K562 (cell line): ENCODE results near the gene TSR2. TPM values are rescaled to one million over a fixed set of nuclear protein-coding genes. Genes with fewer than 3 reads are reported as not detected.

Experiments used
- ATAC-seq: fragments of 200-7000 bp; cut with Tn5 transposase; 3 replicates; pipeline ENCODE4 v1.9.1; 2020; ENCODE audit warnings: moderate library complexity
- BruUV-seq: library from RNA; stranded (reverse); fragments of 400-500 nt; replicated peaks from 2 replicates; lab custom pipeline; 2021; lab: Mats Ljungman, UMichigan
- CTCF ChIA-PET: fragments of 300-600 bp; formaldehyde crosslinking; extraction: SDS; loops from one replicate; lab custom pipeline; 2021; ENCODE audit warnings: low intra/inter-chr PET ratio; lab: Yijun Ruan, JAX
- POLR2A ChIA-PET: fragments of 300-600, 350-650 bp; sonication (Branson Sonifier 250); formaldehyde crosslinking; extraction: SDS; loops from one replicate; lab custom pipeline; 2021; ENCODE audit warnings: antibody characterized with exemption, inconsistent platforms; lab: Yijun Ruan, JAX
- DNase-seq, 4 experiments: peaks; one replicate each; pipeline versions ENCODE4 v3.0.0 to v3.0.0-alpha.2; 2011 to 2018; ENCODE audit warnings: low spot score in 3 of 4, mixed read lengths in 3 of 4; ENCODE audit errors: extremely low read depth in 1 of 4
- FAIRE-seq: peaks from 2 replicates; lab custom pipeline; 2011; peaks lifted over from hg19 to GRCh38; lab: Jason Lieb, UNC
- H2AFZ ChIP-seq: 2 replicates; pipeline ENCODE4 v1.6.0; 2011; ENCODE audit warnings: low read depth, low read length, control low read depth, inconsistent platforms
- H3K27ac ChIP-seq: fragments of 200-600 bp; 3 replicates; pipeline ENCODE4 v1.8.0; 2011; ENCODE audit warnings: low read depth, mild to moderate bottlenecking, control low read depth, inconsistent platforms, low read length, moderate library complexity, mixed read lengths; ENCODE audit errors: extremely low read depth
- H3K27me3 ChIP-seq, 2 experiments: fragments of 300-600 bp in 1 of 2; 2 replicates in 1 of 2; 3 replicates in 1 of 2; pipeline versions ENCODE4 v1.6.0 to v1.8.0; 2011; ENCODE audit warnings: inconsistent platforms in 2 of 2, low read length in 2 of 2, mild to moderate bottlenecking in 1 of 2, mixed read lengths in 1 of 2, moderate library complexity in 1 of 2; ENCODE audit not compliant: control insufficient read depth in 2 of 2, insufficient read depth in 2 of 2
- H3K36me3 ChIP-seq: fragments of 300-600 bp; 3 replicates; pipeline ENCODE4 v1.8.0; 2011; ENCODE audit warnings: mild to moderate bottlenecking, low read length, inconsistent platforms; ENCODE audit not compliant: control insufficient read depth, insufficient read depth
- H3K4me1 ChIP-seq, 2 experiments: fragments of 200-600 bp in 1 of 2; replicated peaks in 1 of 2; 2 replicates in 1 of 2; 3 replicates in 1 of 2; pipeline versions ENCODE4 v1.5.1 to v1.8.0; 2011; ENCODE audit warnings: inconsistent platforms in 2 of 2, low read length in 2 of 2, mild to moderate bottlenecking in 1 of 2, mixed read lengths in 1 of 2, moderate library complexity in 1 of 2; ENCODE audit not compliant: control insufficient read depth in 2 of 2, insufficient read depth in 2 of 2
- H3K4me2 ChIP-seq: 2 replicates; pipeline ENCODE4 v1.6.1; 2011; ENCODE audit warnings: low read length, control low read depth, inconsistent platforms, mixed read lengths; ENCODE audit not compliant: insufficient read depth
- H3K4me3 ChIP-seq: fragments of 200-600 bp; sonication (generic), shearing (Covaris generic); 2 replicates; pipeline ENCODE4 v1.5.1; 2016; ENCODE audit warnings: control low read depth, inconsistent platforms
- H3K79me2 ChIP-seq: fragments of 200-600 bp; 3 replicates; pipeline ENCODE4 v1.8.0; 2011; ENCODE audit warnings: low read length, inconsistent platforms; ENCODE audit not compliant: control insufficient read depth, insufficient read depth
- H3K9ac ChIP-seq, 2 experiments: 2 replicates each; pipeline versions ENCODE4 v1.6.0 to v1.6.1; 2011; ENCODE audit warnings: low read depth in 2 of 2, low read length in 2 of 2, control low read depth in 1 of 2, inconsistent platforms in 1 of 2, mild to moderate bottlenecking in 1 of 2, mixed read lengths in 1 of 2; ENCODE audit not compliant: insufficient read depth in 1 of 2
- H3K9me1 ChIP-seq: one replicate; pipeline ENCODE4 v1.6.0; 2011; ENCODE audit warnings: inconsistent platforms, mild to moderate bottlenecking, low read length, moderate library complexity; ENCODE audit not compliant: control insufficient read depth, insufficient read depth
- H3K9me3 ChIP-seq: replicated peaks from 2 replicates; pipeline ENCODE4 v1.5.1; 2011; ENCODE audit warnings: low read depth, low read length, inconsistent platforms; ENCODE audit not compliant: control insufficient read depth, insufficient read depth
- H4K20me1 ChIP-seq: replicated peaks from 2 replicates; pipeline ENCODE4 v1.6.1; 2011; ENCODE audit warnings: low read length, inconsistent platforms, mixed read lengths; ENCODE audit not compliant: control insufficient read depth, insufficient read depth
- CCNT2 ChIP-seq: IDR thresholded peaks from 2 replicates; pipeline ENCODE4 v1.6.1; 2011; ENCODE audit warnings: borderline replicate concordance, low read depth, mild to moderate bottlenecking, moderate library complexity, mixed read lengths, low read length; ENCODE audit not compliant: insufficient read length; ENCODE audit errors: extremely low read depth
- HNRNPUL1 ChIP-seq: fragments of 200-400 bp; formaldehyde crosslinking; IDR thresholded peaks from 2 replicates; pipeline ENCODE4 v1.6.1; 2017; ENCODE audit warnings: low read length
- MAFG ChIP-seq: fragments of 450-650 bp; conservative IDR thresholded peaks from 2 replicates; pipeline ENCODE4 v1.6.1; 2016; ENCODE audit warnings: missing genetic modification characterization, missing compliant biosample characterization
- NEUROD1 ChIP-seq: fragments of 150-350 bp; IDR thresholded peaks from 2 replicates; pipeline ENCODE4 v1.6.1; 2014; ENCODE audit warnings: borderline replicate concordance, low read length, low read depth; ENCODE audit not compliant: partially characterized antibody
- SRSF1 ChIP-seq: fragments of 200-400 bp; formaldehyde crosslinking; IDR thresholded peaks from 2 replicates; pipeline ENCODE4 v1.6.1; 2017; ENCODE audit warnings: mild to moderate bottlenecking, low read depth, low read length, moderate library complexity
- ZNF184 ChIP-seq: sonication (generic); formaldehyde crosslinking; IDR thresholded peaks from 2 replicates; pipeline ENCODE4 v1.5.0; 2020; ENCODE audit warnings: missing genetic modification reagents
- ZNF778 ChIP-seq: fragments of 450-650 bp; formaldehyde crosslinking; IDR thresholded peaks from 2 replicates; pipeline ENCODE4 v1.4.0; 2020; ENCODE audit warnings: mild to moderate bottlenecking, moderate library complexity
- ZNF79 ChIP-seq: fragments of 250-450 bp; sonication (Bioruptor Pico); IDR thresholded peaks from 2 replicates; pipeline ENCODE4 v1.4.0; 2020; ENCODE audit warnings: low read depth, mild to moderate bottlenecking, moderate library complexity
- WGBS: fragments of 100-300 bp; shearing (Covaris generic); methylation state at CpG from one replicate; pipeline ENCODE4 v1.1.6; 2016; ENCODE audit warnings: low coverage, mixed read lengths; ENCODE audit not compliant: insufficient coverage; ENCODE audit errors: missing lambda C conversion rate; 5-methylcytosine and 5-hydroxymethylcytosine counted together
- in situ Hi-C: fragments of 300-500 bp; cut with MboI; formaldehyde crosslinking; loops from 4 replicates; pipeline ENCODE4 v1.15.0; 2018; ENCODE audit warnings: inconsistent platforms, mixed read lengths
- intact Hi-C: fragments of 100-400 bp; cut with micrococcal nuclease; formaldehyde crosslinking; loops from 2 replicates; pipeline ENCODE4 v1.14.2; 2022
- polyA plus RNA-seq, 8 experiments: library from polyadenylated mRNA; depleted of rRNA in 4 of 8; stranded (reverse) in 5 of 8; unstranded in 3 of 8; fragments of >200 nt; fragmentation: Nextera tagmentation in 2 of 8; fragmentation: Illumina TruSeq in 1 of 8; extraction: Ambion mirVana in 2 of 8; extraction: Trizol in 1 of 8; gene quantifications; 2 replicates each; pipeline versions ENCODE4 v1.2.1 to v1.2.3, GENCODE V29; 2011 to 2014; ENCODE audit warnings: inconsistent platforms in 1 of 8, missing spikeins in 1 of 8
- total RNA-seq, 7 experiments: library from RNA; depleted of rRNA in 6 of 7; stranded (reverse); fragments of >200 nt in 6 of 7; fragmentation: Illumina TruSeq in 2 of 7; extraction: Trizol in 2 of 7; gene quantifications; 2 replicates each; pipeline versions ENCODE4 v1.2.1 to v1.2.3, GENCODE V29; 2011 to 2021; ENCODE audit warnings: low replicate concordance in 1 of 7
- TF ChIP-seq, protein P1 (sequence below): fragments of 200-800 bp; sonication (Bioruptor generic); IDR thresholded peaks from 2 replicates; pipeline ENCODE4 v1.6.1; 2016; ENCODE audit warnings: missing genetic modification characterization, missing compliant biosample characterization

TSR2 gene
- total and polyA plus RNA-seq, 9 of the 15 experiments (the other 6 are each of a cell fraction or from before 2014, with no cell fraction given), result 8.6 to 50.0 (median 28.5) TPM

GRCh38 chrX:54397113-54397512 lies 43.1 kb upstream of the TSR2 start:
- Histone ChIP-seq H3K9me1 (no peaks in the 10 kb centered on the region), H4K20me1 (no peaks in the 10 kb centered on the region), H3K4me1 (no peaks in the 10 kb centered on the region), H3K27ac (no peak overlapping the region), H3K27me3 (no peaks in the 10 kb centered on the region; a peak in 1 of 5 replicates), H2AFZ (no peak overlapping the region), H3K4me3 (no peak overlapping the region), H3K4me2 (no peak overlapping the region), H3K9ac (no peak overlapping the region), H3K79me2 (no peaks in the 10 kb centered on the region), H3K9me3 (no peaks in the 10 kb centered on the region), H3K36me3 (no peaks in the 10 kb centered on the region)
- CTCF ChIA-PET, result no interaction called here
- ATAC-seq, result no peak
- in situ Hi-C loops (no loop called here), intact Hi-C loops (no loop called here)
- WGBS, result 13% methylated on average over 1 of the region's 1 CpG
- DNase-seq, result no peak
- POLR2A ChIA-PET, result no interaction called here
- no peak for FAIRE-seq
- no TSS peak for BruUV-seq
- TF ChIP-seq CCNT2, result no peak
- TF ChIP-seq SRSF1, result no peak
- no peak for TF ChIP-seq ZNF184 (CRISPR knock-in tag)
- TF ChIP-seq ZNF79 (CRISPR knock-in tag), result no peak
- no peak for TF ChIP-seq HNRNPUL1
- TF ChIP-seq ZNF778 (CRISPR knock-in tag), result no peak
- TF ChIP-seq, protein P1, sequence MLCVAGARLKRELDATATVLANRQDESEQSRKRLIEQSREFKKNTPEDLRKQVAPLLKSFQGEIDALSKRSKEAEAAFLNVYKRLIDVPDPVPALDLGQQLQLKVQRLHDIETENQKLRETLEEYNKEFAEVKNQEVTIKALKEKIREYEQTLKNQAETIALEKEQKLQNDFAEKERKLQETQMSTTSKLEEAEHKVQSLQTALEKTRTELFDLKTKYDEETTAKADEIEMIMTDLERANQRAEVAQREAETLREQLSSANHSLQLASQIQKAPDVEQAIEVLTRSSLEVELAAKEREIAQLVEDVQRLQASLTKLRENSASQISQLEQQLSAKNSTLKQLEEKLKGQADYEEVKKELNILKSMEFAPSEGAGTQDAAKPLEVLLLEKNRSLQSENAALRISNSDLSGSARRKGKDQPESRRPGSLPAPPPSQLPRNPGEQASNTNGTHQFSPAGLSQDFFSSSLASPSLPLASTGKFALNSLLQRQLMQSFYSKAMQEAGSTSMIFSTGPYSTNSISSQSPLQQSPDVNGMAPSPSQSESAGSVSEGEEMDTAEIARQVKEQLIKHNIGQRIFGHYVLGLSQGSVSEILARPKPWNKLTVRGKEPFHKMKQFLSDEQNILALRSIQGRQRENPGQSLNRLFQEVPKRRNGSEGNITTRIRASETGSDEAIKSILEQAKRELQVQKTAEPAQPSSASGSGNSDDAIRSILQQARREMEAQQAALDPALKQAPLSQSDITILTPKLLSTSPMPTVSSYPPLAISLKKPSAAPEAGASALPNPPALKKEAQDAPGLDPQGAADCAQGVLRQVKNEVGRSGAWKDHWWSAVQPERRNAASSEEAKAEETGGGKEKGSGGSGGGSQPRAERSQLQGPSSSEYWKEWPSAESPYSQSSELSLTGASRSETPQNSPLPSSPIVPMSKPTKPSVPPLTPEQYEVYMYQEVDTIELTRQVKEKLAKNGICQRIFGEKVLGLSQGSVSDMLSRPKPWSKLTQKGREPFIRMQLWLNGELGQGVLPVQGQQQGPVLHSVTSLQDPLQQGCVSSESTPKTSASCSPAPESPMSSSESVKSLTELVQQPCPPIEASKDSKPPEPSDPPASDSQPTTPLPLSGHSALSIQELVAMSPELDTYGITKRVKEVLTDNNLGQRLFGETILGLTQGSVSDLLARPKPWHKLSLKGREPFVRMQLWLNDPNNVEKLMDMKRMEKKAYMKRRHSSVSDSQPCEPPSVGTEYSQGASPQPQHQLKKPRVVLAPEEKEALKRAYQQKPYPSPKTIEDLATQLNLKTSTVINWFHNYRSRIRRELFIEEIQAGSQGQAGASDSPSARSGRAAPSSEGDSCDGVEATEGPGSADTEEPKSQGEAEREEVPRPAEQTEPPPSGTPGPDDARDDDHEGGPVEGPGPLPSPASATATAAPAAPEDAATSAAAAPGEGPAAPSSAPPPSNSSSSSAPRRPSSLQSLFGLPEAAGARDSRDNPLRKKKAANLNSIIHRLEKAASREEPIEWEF (CRISPR knock-in tag), result no peak
- TF ChIP-seq MAFG, result no peak
- TF ChIP-seq NEUROD1, result no peak
